ENCODE measurements around the gene STON2. TPM values are rescaled to one million over a fixed set of nuclear protein-coding genes. Genes with fewer than 3 reads are reported as not detected.

The STON2 gene
- total RNA-seq, 1 donor from 2014 or later: 60.4 TPM

DNA sequence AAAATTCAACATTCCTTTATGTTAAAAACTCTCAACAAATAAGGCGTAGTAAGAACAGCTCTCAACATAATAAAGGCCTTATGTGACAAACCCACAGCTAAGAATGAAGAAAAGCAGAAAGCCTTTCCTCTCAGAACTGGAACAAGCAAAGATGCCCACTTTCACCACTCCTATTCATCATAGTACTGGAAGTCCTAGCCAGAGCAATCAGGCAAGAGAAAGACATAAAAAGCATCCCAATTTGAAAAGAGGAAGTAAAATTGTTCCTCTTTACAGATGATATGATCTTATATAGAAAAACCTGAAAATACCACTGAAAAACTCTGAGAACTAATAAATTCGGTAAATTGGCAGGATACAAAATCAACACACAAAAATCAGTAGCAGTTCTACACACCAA, 52.1 kb downstream of the STON2 start:
- Mint-ChIP-seq H3K4me1 (peaks cover 4% of the 10 kb centered on the region), H3K9me3 (peaks cover 19% of the 10 kb centered on the region), H3K36me3 (no peaks in the 10 kb centered on the region), H3K27me3 (ENCODE audit: low read depth) (no peaks in the 10 kb centered on the region), H3K4me3 (no peak overlapping the region), H3K27ac (no peak overlapping the region)
- TF ChIP-seq, protein P1, sequence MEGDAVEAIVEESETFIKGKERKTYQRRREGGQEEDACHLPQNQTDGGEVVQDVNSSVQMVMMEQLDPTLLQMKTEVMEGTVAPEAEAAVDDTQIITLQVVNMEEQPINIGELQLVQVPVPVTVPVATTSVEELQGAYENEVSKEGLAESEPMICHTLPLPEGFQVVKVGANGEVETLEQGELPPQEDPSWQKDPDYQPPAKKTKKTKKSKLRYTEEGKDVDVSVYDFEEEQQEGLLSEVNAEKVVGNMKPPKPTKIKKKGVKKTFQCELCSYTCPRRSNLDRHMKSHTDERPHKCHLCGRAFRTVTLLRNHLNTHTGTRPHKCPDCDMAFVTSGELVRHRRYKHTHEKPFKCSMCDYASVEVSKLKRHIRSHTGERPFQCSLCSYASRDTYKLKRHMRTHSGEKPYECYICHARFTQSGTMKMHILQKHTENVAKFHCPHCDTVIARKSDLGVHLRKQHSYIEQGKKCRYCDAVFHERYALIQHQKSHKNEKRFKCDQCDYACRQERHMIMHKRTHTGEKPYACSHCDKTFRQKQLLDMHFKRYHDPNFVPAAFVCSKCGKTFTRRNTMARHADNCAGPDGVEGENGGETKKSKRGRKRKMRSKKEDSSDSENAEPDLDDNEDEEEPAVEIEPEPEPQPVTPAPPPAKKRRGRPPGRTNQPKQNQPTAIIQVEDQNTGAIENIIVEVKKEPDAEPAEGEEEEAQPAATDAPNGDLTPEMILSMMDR (IDR thresholded peaks at IDR 0.05; ENCODE audit: unreplicated experiment): no peak
- no peak for DNase-seq (ENCODE audit: low spot score in 2 of 2, unreplicated experiment in 2 of 2)

DNA sequence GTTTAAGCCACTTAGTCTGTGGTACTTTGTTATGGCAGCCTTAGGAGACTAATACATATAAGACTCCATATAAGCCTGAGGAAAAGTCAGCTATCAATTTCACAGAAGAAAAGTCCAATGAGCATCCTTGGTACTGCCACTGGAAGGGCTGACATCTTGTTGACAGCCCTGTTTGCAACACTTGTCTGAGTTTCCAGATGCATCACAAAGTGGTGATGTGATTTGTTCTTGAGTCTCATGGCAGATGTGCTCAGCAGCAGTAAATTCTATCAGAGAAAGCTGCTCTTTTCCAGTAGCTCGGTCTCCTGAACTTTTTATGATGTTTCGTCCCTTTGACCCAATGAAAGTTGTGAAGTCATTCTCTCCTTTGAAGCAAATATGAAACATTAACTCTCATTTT, 54.3 kb downstream of the STON2 start:
- TF ChIP-seq, protein P1 (IDR thresholded peaks at IDR 0.05; ENCODE audit: unreplicated experiment): no peak
- no peaks in the 10 kb centered on the region for H3K36me3 Mint-ChIP-seq
- peaks cover under 1% of the 10 kb centered on the region for H3K4me1 Mint-ChIP-seq

DNA sequence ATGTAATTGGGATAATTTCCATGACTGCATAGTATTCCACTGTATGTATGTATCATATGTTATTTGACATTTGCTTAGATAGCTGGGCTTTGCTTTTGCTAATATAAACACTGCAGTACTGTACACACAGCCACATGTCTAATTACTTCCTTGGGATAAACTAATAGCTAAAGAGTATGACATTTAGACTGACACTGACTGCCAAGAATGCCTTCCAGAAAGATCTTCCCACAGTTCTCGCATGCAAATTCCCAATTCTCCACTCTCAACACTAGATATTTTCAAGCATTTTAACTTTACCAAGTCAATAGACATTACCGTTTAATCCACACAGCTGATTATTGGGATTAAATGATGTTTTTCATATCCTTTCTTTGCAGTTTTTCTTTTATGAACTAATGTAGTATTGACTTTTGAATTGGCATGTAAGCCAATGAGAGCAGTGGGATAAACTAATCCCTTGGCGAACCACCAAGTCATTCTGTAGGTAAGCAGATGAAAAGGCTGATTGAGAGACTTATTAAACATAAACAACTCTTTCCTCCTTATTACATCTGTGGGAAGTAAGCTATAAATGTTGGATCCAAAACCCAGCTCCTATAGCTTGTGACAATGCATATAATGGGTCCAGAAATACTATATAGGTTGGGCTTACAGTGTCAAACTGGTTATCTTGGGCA, 55.5 kb downstream of the STON2 start:
- no peaks in the 10 kb centered on the region for H3K4me1 Mint-ChIP-seq
- no peaks in the 10 kb centered on the region for H3K27me3 Mint-ChIP-seq (ENCODE audit: low read depth)
- no peak for DNase-seq (ENCODE audit: low spot score in 2 of 2, unreplicated experiment in 2 of 2)
- no peak overlapping the region for H3K4me3 Mint-ChIP-seq
- TF ChIP-seq, protein P1 (IDR thresholded peaks at IDR 0.05; ENCODE audit: unreplicated experiment): no peak
- H3K9me3 Mint-ChIP-seq: peaks cover 6% of the 10 kb centered on the region
- no peak overlapping the region for H3K27ac Mint-ChIP-seq
- no peaks in the 10 kb centered on the region for H3K36me3 Mint-ChIP-seq

More for the DNA sequence above, 54.3 kb downstream of the STON2 start:
- DNase-seq (ENCODE audit: low spot score in 2 of 2, unreplicated experiment in 2 of 2): no peak
- Mint-ChIP-seq H3K27ac (no peak overlapping the region), H3K9me3 (peaks cover 11% of the 10 kb centered on the region), H3K4me3 (no peak overlapping the region), H3K27me3 (ENCODE audit: low read depth) (no peaks in the 10 kb centered on the region)

DNA sequence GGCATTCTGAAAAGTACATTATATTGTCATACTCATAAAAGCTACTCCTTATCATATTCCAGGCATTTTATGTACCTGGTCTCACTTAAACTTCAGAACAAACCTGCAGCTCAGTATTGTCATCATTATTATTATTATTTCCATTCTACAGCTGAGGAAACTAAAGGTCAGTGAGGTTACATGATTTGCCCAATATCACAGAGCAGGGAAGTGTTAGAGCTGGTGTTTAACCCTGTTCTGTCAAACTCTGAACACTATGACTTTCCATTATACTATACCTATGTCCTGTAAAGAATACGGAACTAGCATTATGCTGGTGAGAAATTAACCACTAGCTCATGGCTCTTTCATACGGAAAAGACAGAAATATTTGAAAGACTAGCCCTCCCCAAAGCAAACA, 56.4 kb downstream of the STON2 start:
- no peak for DNase-seq (ENCODE audit: low spot score in 2 of 2, unreplicated experiment in 2 of 2)
- Mint-ChIP-seq H3K27ac (no peak overlapping the region), H3K4me1 (no peaks in the 10 kb centered on the region), H3K36me3 (no peaks in the 10 kb centered on the region), H3K27me3 (ENCODE audit: low read depth) (no peaks in the 10 kb centered on the region), H3K4me3 (no peak overlapping the region), H3K9me3 (no peaks in the 10 kb centered on the region)
- TF ChIP-seq, protein P1 (IDR thresholded peaks at IDR 0.05; ENCODE audit: unreplicated experiment): no peak

DNA sequence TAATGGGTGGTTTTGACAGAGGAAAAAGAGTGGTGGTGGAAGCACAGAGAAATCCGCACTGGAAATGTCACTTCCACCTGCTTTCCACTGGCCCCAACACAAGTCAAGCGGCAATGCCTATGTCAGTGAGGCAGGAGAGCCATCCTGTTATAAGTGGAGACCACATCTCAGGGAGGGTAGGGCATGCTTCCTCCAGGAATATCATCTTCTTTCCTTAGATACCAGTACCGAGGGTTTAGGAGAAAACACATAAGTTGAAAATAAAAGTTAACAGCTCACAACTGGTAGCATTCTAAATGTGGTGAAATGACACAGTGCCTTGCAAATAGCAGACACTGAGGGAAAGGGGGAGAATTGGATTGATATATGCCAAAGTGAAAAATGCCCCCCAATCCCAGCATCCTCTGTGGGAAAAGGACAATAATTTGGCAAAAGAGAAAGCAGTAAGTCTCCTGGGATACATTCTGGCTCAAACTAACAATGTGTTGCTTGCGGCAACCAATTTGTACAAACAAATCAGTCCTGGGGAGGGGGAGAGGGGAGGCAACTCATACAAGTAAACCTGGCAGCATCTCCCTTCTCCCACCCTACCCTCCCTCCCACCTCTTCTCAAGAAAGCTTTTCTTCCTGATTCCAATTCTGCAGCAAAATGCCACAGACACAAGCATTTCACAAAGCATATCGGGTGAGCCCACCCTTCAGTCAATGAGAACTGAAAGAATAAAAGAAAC, 57.1 kb downstream of the STON2 start:
- Mint-ChIP-seq H3K27me3 (ENCODE audit: low read depth) (no peaks in the 10 kb centered on the region), H3K27ac (no peak overlapping the region), H3K36me3 (no peaks in the 10 kb centered on the region), H3K4me3 (no peak overlapping the region), H3K9me3 (no peaks in the 10 kb centered on the region), H3K4me1 (no peaks in the 10 kb centered on the region)
- TF ChIP-seq, protein P1 (IDR thresholded peaks at IDR 0.05; ENCODE audit: unreplicated experiment): no peak
- no peak for DNase-seq (ENCODE audit: low spot score in 2 of 2, unreplicated experiment in 2 of 2)
